LNCaP clone FGC (cell line): Measurements from ENCODE around the gene SLC4A4.

Experiments
- DNase-seq: peaks from one replicate; pipeline ENCODE4 v3.0.0-alpha.2; 2011; ENCODE audit warnings: low read depth
- H3K4me3 ChIP-seq: 2 replicates; pipeline ENCODE4 v1.5.1; 2011; ENCODE audit warnings: mild to moderate bottlenecking, low read depth, low read length, control low read depth
- TF ChIP-seq, protein P1 (sequence below): IDR thresholded peaks from 2 replicates; pipeline ENCODE4 v1.5.1; 2012; ENCODE audit warnings: mild to moderate bottlenecking; ENCODE audit not compliant: control insufficient read depth, insufficient read depth; ENCODE audit errors: extremely low read depth

Gene SLC4A4

GRCh38 chr4:71566856-71567255 lies 228.0 kb downstream of the SLC4A4 start:
- no peak for DNase-seq
- TF ChIP-seq, protein P1, sequence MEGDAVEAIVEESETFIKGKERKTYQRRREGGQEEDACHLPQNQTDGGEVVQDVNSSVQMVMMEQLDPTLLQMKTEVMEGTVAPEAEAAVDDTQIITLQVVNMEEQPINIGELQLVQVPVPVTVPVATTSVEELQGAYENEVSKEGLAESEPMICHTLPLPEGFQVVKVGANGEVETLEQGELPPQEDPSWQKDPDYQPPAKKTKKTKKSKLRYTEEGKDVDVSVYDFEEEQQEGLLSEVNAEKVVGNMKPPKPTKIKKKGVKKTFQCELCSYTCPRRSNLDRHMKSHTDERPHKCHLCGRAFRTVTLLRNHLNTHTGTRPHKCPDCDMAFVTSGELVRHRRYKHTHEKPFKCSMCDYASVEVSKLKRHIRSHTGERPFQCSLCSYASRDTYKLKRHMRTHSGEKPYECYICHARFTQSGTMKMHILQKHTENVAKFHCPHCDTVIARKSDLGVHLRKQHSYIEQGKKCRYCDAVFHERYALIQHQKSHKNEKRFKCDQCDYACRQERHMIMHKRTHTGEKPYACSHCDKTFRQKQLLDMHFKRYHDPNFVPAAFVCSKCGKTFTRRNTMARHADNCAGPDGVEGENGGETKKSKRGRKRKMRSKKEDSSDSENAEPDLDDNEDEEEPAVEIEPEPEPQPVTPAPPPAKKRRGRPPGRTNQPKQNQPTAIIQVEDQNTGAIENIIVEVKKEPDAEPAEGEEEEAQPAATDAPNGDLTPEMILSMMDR, result no peak
- H3K4me3 ChIP-seq, result no peak overlapping the region

GRCh38 chr4:71568131-71568530 lies 229.3 kb downstream of the SLC4A4 start:
- H3K4me3 ChIP-seq, result no peak overlapping the region
- TF ChIP-seq, protein P1, result no peak
- DNase-seq, result no peak

DNA sequence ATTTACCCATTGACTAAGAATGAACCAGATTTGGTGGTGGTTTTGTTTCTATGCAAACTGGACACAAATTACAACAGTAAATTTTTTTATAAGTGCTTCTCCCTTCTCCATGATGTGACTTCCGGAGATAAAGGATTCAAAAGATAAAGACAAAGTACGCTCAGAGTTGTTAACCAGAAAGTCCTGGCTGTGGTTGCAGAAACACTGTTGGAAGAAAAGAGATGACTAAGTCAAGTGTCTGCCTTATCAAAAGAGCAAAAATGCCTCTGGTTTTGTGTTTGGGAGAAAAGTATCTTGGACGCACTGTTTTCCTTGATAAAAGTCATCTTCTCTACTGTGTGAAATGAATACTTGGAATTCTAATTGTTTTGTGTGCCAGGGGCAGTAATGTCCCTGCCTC lies 231.7 kb downstream of the SLC4A4 start:
- DNase-seq, result no peak
- TF ChIP-seq, protein P1, result no peak
- no peak overlapping the region for H3K4me3 ChIP-seq

- no peak for DNase-seq
- TF ChIP-seq, protein P1, result no peak
- no peak overlapping the region for H3K4me3 ChIP-seq
Measured at GRCh38 chr4:71571346-71571745, 232.5 kb downstream of the SLC4A4 start.

GRCh38 chr4:71583971-71584370 lies 245.2 kb downstream of the SLC4A4 start:
- H3K4me3 ChIP-seq, result no peak overlapping the region
- no peak for DNase-seq
- TF ChIP-seq, protein P1, result no peak

DNA sequence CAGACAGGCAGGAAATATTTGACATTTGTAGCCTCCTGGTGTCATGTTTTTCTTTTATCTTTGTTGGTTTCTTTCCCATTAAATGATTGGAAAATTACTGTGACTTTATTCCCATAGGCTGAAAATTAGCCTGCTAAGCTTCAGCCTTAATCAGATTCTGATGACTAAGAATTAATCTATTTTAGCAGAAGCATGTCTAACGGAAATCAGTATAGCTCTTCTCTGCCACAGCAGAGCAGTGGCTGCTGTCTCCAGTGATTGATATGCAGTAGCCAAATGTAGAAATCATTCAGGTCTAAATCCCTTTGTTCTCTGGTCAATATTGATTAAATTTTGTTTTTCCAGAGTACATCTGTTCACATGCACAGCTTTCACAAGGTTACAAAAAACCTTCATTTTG lies 245.8 kb downstream of the SLC4A4 start:
- TF ChIP-seq, protein P1, result no peak
- H3K4me3 ChIP-seq, result no peak overlapping the region
- no peak for DNase-seq

GRCh38 chr4:71586087-71586763 lies 247.4 kb downstream of the SLC4A4 start:
- TF ChIP-seq, protein P1, result no peak
- no peak for DNase-seq
- no peak overlapping the region for H3K4me3 ChIP-seq
